Activated naive CD4-positive, alpha-beta T cell treated with anti-CD3 and anti-CD28 coated beads, Interleukin-2, amount 50 U/mL, for 24 hours (primary cell): ENCODE data around the gene FOXRED2.
"Not testable (repeated sequence)": the region's sequence is repeated elsewhere in the genome, so short reads cannot be mapped to it uniquely, and the experiment has no call there.

Source experiments
- H3K27ac Mint-ChIP-seq: one replicate; pipeline ENCODE4 v1.8.0; 2021; ENCODE audit warnings: mild to moderate bottlenecking, mixed read lengths
- H3K27me3 Mint-ChIP-seq: one replicate; pipeline ENCODE4 v1.8.0; 2021; ENCODE audit warnings: mixed read lengths
- H3K36me3 Mint-ChIP-seq: one replicate; pipeline ENCODE4 v1.8.0; 2021; ENCODE audit warnings: mixed read lengths
- H3K4me1 Mint-ChIP-seq: one replicate; pipeline ENCODE4 v1.8.0; 2021; ENCODE audit warnings: mixed read lengths
- H3K4me3 Mint-ChIP-seq: one replicate; pipeline ENCODE4 v1.8.0; 2021; ENCODE audit warnings: mild to moderate bottlenecking, mixed read lengths
- H3K9me3 Mint-ChIP-seq: one replicate; pipeline ENCODE4 v1.8.0; 2021; ENCODE audit warnings: mixed read lengths

Gene FOXRED2

DNA sequence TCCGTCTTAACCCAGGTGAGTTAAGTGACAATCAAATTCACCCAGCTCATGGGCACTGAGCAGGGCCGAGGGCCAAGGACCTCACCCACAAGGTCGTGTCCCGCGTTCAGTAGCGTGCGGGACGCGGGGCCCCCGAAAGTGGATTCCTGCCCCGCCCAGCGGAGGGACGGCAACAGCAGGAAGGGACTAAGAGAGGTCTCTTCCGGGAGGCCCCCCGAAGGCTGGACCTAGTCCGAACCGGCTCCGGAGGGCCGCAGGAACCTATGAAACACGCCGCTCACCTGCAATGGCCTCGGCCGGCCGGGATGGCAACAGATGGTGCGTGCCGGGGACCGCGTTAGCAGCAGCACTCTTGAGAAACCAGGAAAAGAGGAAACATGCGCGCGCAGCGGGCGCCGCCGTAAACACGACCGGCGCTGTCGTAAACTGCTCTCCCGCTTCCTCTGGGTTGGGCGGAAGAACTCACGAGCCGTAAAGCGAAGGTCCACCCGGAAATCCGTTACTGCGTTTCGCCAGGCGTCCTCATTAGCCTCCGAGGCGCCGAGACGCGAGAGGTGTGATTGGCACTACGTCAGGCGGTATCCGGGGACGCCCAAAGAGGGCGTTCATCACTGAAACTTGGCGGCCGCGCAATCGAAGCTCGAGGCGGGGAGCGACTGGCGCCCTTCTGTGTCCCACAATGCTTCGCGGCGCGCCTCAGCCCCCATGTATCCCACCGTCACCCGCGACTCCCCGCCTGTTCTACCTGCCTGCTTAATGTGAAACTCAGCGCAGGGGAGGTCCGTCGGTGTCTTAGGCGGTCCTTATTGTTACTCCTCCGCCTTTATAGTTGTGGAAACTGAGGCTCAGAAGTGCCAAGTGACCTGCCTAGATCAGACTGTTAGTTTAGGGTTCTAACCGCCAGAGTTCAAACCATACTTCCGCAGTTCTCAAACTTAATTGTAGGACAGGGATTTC lies 22.2 kb upstream of the FOXRED2 start, which contains the start of gene EIF3D:
Gene EIF3D (minus strand): TSS at position 372 of the 957 bp plus-strand sequence. CDS start 3,045 bp downstream, outside the sequence.
- Mint-ChIP-seq H3K4me1 (peaks cover 32% of the 10 kb centered on the region), H3K4me3 (peak within 1 kb of the TSS; percentile 95), H3K9me3 (no peaks in the 10 kb centered on the region), H3K27ac (peak within 1 kb of the TSS; percentile 98), H3K27me3 (no peaks in the 10 kb centered on the region), H3K36me3 (peaks cover 17% of the 10 kb centered on the region)

DNA sequence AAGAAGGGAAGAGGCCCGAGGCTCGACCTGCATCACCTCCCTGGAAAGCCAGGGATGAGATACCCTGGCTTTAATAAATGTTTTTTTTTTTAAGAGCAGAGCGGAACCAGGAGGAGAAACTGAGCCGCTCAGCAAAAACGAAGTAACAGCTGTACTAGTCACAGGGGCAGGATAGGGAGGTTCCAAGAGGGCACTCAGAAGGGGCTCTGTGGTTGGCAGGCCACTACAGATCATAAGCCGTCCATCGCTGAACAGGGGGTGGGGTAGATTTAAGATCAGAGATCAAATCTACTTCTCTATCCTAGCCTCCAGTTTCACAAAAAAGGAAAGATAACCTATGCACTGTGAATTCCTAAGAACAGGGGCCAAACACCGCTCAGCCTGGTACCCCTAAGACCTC lies 21.5 kb upstream of the FOXRED2 start:
- Mint-ChIP-seq H3K4me3 (peak overlapping the region; percentile 95), H3K4me1 (peaks cover 32% of the 10 kb centered on the region), H3K36me3 (peaks cover 19% of the 10 kb centered on the region), H3K27ac (peak overlapping the region; percentile 98), H3K27me3 (no peaks in the 10 kb centered on the region), H3K9me3 (no peaks in the 10 kb centered on the region)

GRCh38 chr22:36522662-36523061 lies 15.8 kb upstream of the FOXRED2 start:
- Mint-ChIP-seq H3K27me3 (no peaks in the 10 kb centered on the region), H3K36me3 (peaks cover 23% of the 10 kb centered on the region), H3K27ac (no peak overlapping the region)

GRCh38 chr22:36520423-36520822 lies 13.6 kb upstream of the FOXRED2 start:
- Mint-ChIP-seq H3K4me1 (peaks cover 11% of the 10 kb centered on the region), H3K27ac (no peak overlapping the region), H3K4me3 (no peak overlapping the region), H3K36me3 (peaks cover 22% of the 10 kb centered on the region), H3K9me3 (no peaks in the 10 kb centered on the region), H3K27me3 (no peaks in the 10 kb centered on the region)

More at GRCh38 chr22:36522662-36523061, 15.8 kb upstream of the FOXRED2 start:
- peaks cover 30% of the 10 kb centered on the region for H3K4me1 Mint-ChIP-seq
- no peak overlapping the region for H3K4me3 Mint-ChIP-seq
- no peaks in the 10 kb centered on the region for H3K9me3 Mint-ChIP-seq

- H3K4me3 Mint-ChIP-seq, H3K4me1 Mint-ChIP-seq, H3K27me3 Mint-ChIP-seq, H3K27ac Mint-ChIP-seq, H3K9me3 Mint-ChIP-seq: not testable (repeated sequence)
- peaks cover 20% of the 10 kb centered on the region for H3K36me3 Mint-ChIP-seq
Measured at GRCh38 chr22:36519906-36520305, 13.1 kb upstream of the FOXRED2 start.

DNA sequence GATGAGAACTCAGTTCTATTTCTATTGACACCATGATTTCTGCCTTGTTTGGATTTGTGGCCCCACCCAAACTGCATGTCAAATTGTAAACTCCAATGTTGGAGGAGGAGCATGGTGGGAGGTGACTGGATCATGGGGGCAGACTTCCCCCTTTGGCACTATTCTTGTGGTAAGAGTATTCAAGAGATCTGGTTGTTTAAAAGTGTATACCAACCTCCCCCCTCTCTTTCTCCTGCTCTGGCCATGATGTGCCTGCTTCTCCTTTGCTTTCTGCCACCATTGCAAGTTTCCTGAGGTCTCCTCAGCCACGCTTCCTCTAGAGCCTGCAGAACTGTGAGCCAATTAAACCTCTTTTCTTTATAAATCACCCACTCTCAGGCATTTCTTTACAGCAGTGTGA lies 7.9 kb upstream of the FOXRED2 start:
- no peaks in the 10 kb centered on the region for H3K9me3 Mint-ChIP-seq
- H3K36me3 Mint-ChIP-seq, result peaks cover 25% of the 10 kb centered on the region
- H3K27me3 Mint-ChIP-seq, result no peaks in the 10 kb centered on the region
- no peak overlapping the region for H3K27ac Mint-ChIP-seq
- H3K4me3 Mint-ChIP-seq, result no peak overlapping the region
- H3K4me1 Mint-ChIP-seq, result no peaks in the 10 kb centered on the region

DNA sequence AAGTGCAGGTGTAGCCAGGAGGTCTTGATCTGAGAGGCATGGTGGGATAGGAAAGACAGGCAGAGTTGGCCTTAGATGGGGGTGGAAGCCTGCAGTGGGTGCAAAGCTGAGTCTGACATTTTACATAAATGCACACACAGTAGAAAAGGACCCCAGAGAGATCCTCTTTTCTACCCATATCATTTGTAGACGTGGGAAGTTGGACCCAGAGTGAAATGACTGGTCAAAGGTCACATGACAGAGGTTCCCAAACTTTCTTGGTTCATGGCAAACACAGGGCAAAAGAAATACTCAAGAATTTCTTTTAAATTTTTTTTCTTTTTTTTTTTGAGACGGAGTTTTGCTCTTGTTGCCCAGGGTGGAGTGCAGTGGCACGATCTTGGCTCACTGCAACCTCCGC lies 6.2 kb upstream of the FOXRED2 start:
- Mint-ChIP-seq H3K36me3 (peaks cover 25% of the 10 kb centered on the region), H3K27me3 (no peaks in the 10 kb centered on the region), H3K27ac (no peak overlapping the region), H3K4me1 (peaks cover 6% of the 10 kb centered on the region), H3K4me3 (no peak overlapping the region), H3K9me3 (no peaks in the 10 kb centered on the region)

- Mint-ChIP-seq H3K36me3 (peaks cover 25% of the 10 kb centered on the region), H3K4me1 (peaks cover 10% of the 10 kb centered on the region), H3K27me3 (no peaks in the 10 kb centered on the region), H3K27ac (no peak overlapping the region), H3K4me3 (no peak overlapping the region), H3K9me3 (no peaks in the 10 kb centered on the region)
Measured at GRCh38 chr22:36512333-36512732, 5.5 kb upstream of the FOXRED2 start.

GRCh38 chr22:36510966-36511881 lies 4.4 kb upstream of the FOXRED2 start:
- Mint-ChIP-seq H3K27ac (peak overlapping the region; percentile 76), H3K4me1 (peaks cover 15% of the 10 kb centered on the region), H3K36me3 (peaks cover 21% of the 10 kb centered on the region), H3K4me3 (no peak overlapping the region), H3K9me3 (no peaks in the 10 kb centered on the region), H3K27me3 (no peaks in the 10 kb centered on the region)

GRCh38 chr22:36510384-36510783 lies 3.5 kb upstream of the FOXRED2 start:
- Mint-ChIP-seq H3K36me3 (peaks cover 16% of the 10 kb centered on the region), H3K4me1 (peaks cover 15% of the 10 kb centered on the region), H3K4me3 (no peak overlapping the region), H3K27me3 (no peaks in the 10 kb centered on the region), H3K9me3 (no peaks in the 10 kb centered on the region), H3K27ac (no peak overlapping the region)

GRCh38 chr22:36507518-36508010 lies 724 bp upstream of the FOXRED2 start:
- peak overlapping the region; percentile 71 for H3K27ac Mint-ChIP-seq
- no peaks in the 10 kb centered on the region for H3K27me3 Mint-ChIP-seq
- H3K36me3 Mint-ChIP-seq, result peaks cover 11% of the 10 kb centered on the region
- peak overlapping the region; percentile 75 for H3K4me3 Mint-ChIP-seq
- peaks cover 19% of the 10 kb centered on the region for H3K4me1 Mint-ChIP-seq
- no peaks in the 10 kb centered on the region for H3K9me3 Mint-ChIP-seq

DNA sequence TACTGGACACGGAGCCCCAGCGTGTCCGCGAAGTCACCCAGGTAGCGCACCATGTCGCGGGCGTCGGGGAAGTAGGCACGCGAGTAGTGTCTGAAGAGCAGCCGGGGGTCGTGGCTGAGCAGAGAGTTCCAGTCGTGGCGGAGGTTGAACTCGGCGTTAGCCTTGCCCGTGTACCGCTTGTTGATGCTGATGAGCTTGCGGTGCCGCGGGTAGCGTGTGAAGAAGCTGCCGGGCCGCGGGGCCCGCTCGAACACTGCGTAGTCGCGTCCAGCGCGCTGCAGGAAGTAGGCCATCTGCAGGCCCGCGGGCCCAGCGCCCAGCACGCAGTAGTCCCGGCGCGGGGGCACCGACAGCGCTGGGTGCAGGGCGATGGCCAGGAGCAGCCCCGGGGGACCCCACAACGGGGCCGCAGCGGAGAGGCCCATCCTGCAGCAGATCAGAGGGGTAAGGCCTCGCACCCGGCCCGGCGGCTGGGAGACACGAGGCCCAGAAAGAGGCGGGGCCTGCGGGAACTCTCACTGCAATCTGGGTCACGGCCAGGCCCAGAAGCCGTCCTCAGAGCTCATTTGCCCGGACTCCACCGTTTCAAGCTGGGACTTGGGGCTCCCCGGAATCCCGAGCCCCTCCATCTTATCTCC lies 723 bp downstream of the FOXRED2 start:
- Mint-ChIP-seq H3K27ac (peak overlapping the region; percentile 82), H3K27me3 (no peaks in the 10 kb centered on the region), H3K4me1 (peaks cover 19% of the 10 kb centered on the region), H3K4me3 (peak overlapping the region; percentile 75), H3K36me3 (peaks cover 8% of the 10 kb centered on the region), H3K9me3 (no peaks in the 10 kb centered on the region)

GRCh38 chr22:36497910-36498665 lies 8.8 kb downstream of the FOXRED2 start:
- Mint-ChIP-seq H3K4me3 (no peak overlapping the region), H3K36me3 (peaks cover 5% of the 10 kb centered on the region), H3K9me3 (no peaks in the 10 kb centered on the region), H3K27me3 (no peaks in the 10 kb centered on the region), H3K27ac (no peak overlapping the region), H3K4me1 (peaks cover 7% of the 10 kb centered on the region)

GRCh38 chr22:36493690-36494110 lies 13.1 kb downstream of the FOXRED2 start:
- Mint-ChIP-seq H3K4me3 (no peak overlapping the region), H3K27ac (no peak overlapping the region), H3K9me3 (no peaks in the 10 kb centered on the region), H3K36me3 (peaks cover 16% of the 10 kb centered on the region), H3K4me1 (peaks cover 7% of the 10 kb centered on the region), H3K27me3 (no peaks in the 10 kb centered on the region)
